DLD1 (cell line): Measurements from ENCODE around the gene HSD17B1.

Experiments used
- in situ Hi-C: cut with HindIII; loops from 2 replicates; pipeline ENCODE4 v1.10.0; 2017; ENCODE audit warnings: low sequenced_read_pairs

The HSD17B1 gene

GRCh38 chr17:42591411-42591810 lies 38.7 kb downstream of the HSD17B1 start:
- in situ Hi-C loops = no loop called here

- in situ Hi-C loops = no loop called here
Measured at GRCh38 chr17:42596386-42596785, 43.7 kb downstream of the HSD17B1 start.

GRCh38 chr17:42598905-42599304 lies 46.2 kb downstream of the HSD17B1 start:
- in situ Hi-C loops = no loop called here

- in situ Hi-C loops = loop anchor here (10.0 kb wide), 1 partner anchor 171 kb away; the partner anchor contains the start of gene VPS25
Measured at GRCh38 chr17:42603318-42603717, 50.6 kb downstream of the HSD17B1 start.
